GM21529 (cell line): ENCODE results near the gene CRHR2.

Source experiments
- ATAC-seq: cut with Tn5 transposase; IDR thresholded peaks from one replicate; pipeline ENCODE4 v1.9.1; 2021; ENCODE audit not compliant: unreplicated experiment

CRHR2 gene

GRCh38 chr7:30683306-30683705, 1.1 kb upstream of the CRHR2 start:
- no peak for ATAC-seq

- ATAC-seq = no peak
Measured at GRCh38 chr7:30681815-30682211, 443 bp downstream of the CRHR2 start.

GRCh38 chr7:30681331-30681797, 892 bp downstream of the CRHR2 start:
- no peak for ATAC-seq

- no peak for ATAC-seq
Measured at GRCh38 chr7:30679664-30680063, 2.6 kb downstream of the CRHR2 start.

GRCh38 chr7:30678805-30679204, 3.5 kb downstream of the CRHR2 start:
- ATAC-seq = no peak

GRCh38 chr7:30674876-30675275, 7.4 kb downstream of the CRHR2 start:
- no peak for ATAC-seq

- no peak for ATAC-seq
Measured at GRCh38 chr7:30674420-30674819, 7.8 kb downstream of the CRHR2 start.

- ATAC-seq = no peak
Measured at GRCh38 chr7:30671793-30672465, 10.3 kb downstream of the CRHR2 start.

GRCh38 chr7:30668102-30668501, 14.2 kb downstream of the CRHR2 start:
- ATAC-seq = no peak

GRCh38 chr7:30667172-30667571, 15.1 kb downstream of the CRHR2 start:
- ATAC-seq = no peak

GRCh38 chr7:30665449-30665848, 16.8 kb downstream of the CRHR2 start:
- no peak for ATAC-seq

- no peak for ATAC-seq
Measured at GRCh38 chr7:30665043-30665442, 17.2 kb downstream of the CRHR2 start.

- ATAC-seq = no peak
Measured at GRCh38 chr7:30664184-30664885, 17.9 kb downstream of the CRHR2 start.

GRCh38 chr7:30663414-30663813, 18.8 kb downstream of the CRHR2 start:
- no peak for ATAC-seq

GRCh38 chr7:30662431-30662939, 19.8 kb downstream of the CRHR2 start:
- ATAC-seq = no peak

- ATAC-seq = no peak
Measured at GRCh38 chr7:30661926-30662325, 20.3 kb downstream of the CRHR2 start.

GRCh38 chr7:30660331-30661255, 21.7 kb downstream of the CRHR2 start:
- ATAC-seq = no peak

GRCh38 chr7:30659312-30659711, 22.9 kb downstream of the CRHR2 start:
- no peak for ATAC-seq

- no peak for ATAC-seq
Measured at GRCh38 chr7:30658479-30659074, 23.7 kb downstream of the CRHR2 start.

GRCh38 chr7:30657131-30657530, 25.1 kb downstream of the CRHR2 start:
- no peak for ATAC-seq
